GM12873 (cell line): ENCODE data around the gene ELMO1.

Experiments used
- TF ChIP-seq, protein P1 (sequence below): IDR thresholded peaks from 2 replicates; pipeline ENCODE4 v1.5.1; 2012; ENCODE audit warnings: low read depth, mild to moderate bottlenecking, moderate library complexity, low read length, control low read depth; ENCODE audit not compliant: insufficient read depth; ENCODE audit errors: missing control alignments

The ELMO1 gene

GRCh38 chr7:36911788-36912187 lies 536.9 kb downstream of the ELMO1 start:
- TF ChIP-seq, protein P1, sequence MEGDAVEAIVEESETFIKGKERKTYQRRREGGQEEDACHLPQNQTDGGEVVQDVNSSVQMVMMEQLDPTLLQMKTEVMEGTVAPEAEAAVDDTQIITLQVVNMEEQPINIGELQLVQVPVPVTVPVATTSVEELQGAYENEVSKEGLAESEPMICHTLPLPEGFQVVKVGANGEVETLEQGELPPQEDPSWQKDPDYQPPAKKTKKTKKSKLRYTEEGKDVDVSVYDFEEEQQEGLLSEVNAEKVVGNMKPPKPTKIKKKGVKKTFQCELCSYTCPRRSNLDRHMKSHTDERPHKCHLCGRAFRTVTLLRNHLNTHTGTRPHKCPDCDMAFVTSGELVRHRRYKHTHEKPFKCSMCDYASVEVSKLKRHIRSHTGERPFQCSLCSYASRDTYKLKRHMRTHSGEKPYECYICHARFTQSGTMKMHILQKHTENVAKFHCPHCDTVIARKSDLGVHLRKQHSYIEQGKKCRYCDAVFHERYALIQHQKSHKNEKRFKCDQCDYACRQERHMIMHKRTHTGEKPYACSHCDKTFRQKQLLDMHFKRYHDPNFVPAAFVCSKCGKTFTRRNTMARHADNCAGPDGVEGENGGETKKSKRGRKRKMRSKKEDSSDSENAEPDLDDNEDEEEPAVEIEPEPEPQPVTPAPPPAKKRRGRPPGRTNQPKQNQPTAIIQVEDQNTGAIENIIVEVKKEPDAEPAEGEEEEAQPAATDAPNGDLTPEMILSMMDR = no peak

GRCh38 chr7:36910859-36911258 lies 537.8 kb downstream of the ELMO1 start:
- TF ChIP-seq, protein P1 = no peak

- TF ChIP-seq, protein P1 = no peak
These were observed 538.3 kb downstream of the ELMO1 start for GRCh38 chr7:36910401-36910800.

DNA sequence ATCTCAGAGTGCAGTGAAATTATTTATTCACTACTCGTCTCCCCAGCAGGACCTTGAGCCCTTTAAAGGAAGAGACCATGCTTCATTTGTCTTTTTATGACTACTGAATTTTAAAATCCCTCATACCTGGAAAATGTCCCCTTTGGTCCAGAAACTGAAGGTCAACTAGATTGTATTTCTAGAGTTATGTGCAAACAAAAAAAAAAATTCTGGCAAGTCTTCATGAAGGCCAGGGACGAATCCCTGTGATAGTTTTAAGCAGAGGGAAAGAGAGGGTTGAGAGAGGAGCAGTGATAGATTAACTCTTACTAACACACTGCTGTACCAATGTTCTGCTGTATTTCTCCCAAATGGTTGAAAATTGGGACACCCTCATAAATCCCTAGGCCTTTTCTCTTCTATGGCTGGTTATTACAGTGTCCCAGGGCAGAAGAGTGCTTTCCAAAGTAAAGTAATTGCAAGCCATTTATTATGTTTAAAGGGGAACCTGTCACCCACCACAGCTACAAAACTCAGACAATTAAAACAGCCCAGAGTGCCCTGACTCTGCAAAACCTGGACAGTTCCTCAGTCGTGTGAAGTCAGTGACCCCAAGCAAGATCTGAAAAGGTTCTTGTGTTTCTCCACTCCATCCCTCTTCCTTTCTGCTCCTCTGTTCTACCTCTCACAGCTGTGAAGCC lies 541.6 kb downstream of the ELMO1 start:
- TF ChIP-seq, protein P1 = no peak

DNA sequence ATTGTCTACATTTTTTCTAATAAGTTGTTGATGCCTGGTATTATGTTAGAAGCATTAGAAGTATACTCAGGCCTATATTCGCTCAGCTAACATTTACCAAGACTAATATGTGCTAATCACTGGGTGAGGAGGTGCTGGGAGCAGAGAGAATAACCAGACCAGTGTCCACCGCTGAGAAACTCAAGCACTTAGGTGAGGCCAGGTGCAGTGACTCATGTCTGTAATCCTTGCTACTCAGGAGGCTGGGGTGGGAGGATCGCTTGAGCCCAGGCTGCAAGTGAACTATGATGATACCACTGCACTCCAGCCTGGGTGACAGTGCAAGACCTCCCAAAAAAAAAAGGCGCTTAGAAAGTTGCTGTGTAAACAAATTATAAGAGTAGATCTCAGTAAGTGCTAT lies 542.2 kb downstream of the ELMO1 start:
- TF ChIP-seq, protein P1 = no peak

DNA sequence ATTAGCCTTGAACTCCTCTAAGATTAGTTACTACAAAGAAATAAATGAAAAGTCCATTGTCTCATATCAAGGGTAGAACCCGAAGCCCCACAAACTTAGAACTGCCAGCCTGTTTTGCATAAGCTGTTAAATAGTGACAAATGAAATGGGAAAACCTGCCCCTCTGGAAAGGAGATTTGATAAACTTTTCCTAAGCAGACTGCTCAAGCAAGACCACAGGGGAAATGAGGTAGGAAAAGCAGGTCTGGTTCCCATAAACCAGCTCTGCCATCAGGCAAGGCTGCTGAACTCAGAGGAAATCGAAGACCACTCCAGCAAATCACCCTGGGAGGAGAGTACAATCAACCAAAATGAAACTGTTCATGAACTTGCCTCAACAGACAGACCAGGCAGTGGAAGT lies 542.8 kb downstream of the ELMO1 start:
- TF ChIP-seq, protein P1 = no peak

- TF ChIP-seq, protein P1 = no peak
These were observed 543.9 kb downstream of the ELMO1 start for GRCh38 chr7:36904802-36905201.

- TF ChIP-seq, protein P1 = no peak
These were observed 544.6 kb downstream of the ELMO1 start for GRCh38 chr7:36904101-36904500.
